ENCODE results near the gene MRPL22.
"Not testable (repeated sequence)": the region's sequence is repeated elsewhere in the genome, so short reads cannot be mapped to it uniquely, and the experiment has no call there.

The MRPL22 gene

GRCh38 chr5:154997746-154998145, 56.9 kb downstream of the MRPL22 start:
- Histone ChIP-seq H4K8ac (ENCODE audit: low read depth, low read length) (no peak overlapping the region), H2BK120ac (ENCODE audit: low read depth, low read length) (no peak overlapping the region), H3K18ac (ENCODE audit: low read length) (no peak overlapping the region), H3K14ac (ENCODE audit: low read length) (no peak overlapping the region), H2BK15ac (ENCODE audit: low read length) (no peak overlapping the region), H3K4me1 (ENCODE audit: control insufficient read depth in 2 of 2, insufficient read depth in 1 of 2, low read depth in 1 of 2, low read length in 2 of 2) (peaks cover 0 to 1% of the 10 kb centered on the region in 2 donors), H3K27me3 (ENCODE audit: control insufficient read depth in 3 of 3, insufficient read depth in 3 of 3, low read depth in 1 of 3, low read length in 3 of 3) (peaks cover 0 to 5% (median 0%) of the 10 kb centered on the region in 3 experiments), H3K4me2 (ENCODE audit: insufficient read depth, low read length, poor library complexity, severe bottlenecking) (no peak overlapping the region), H3K36me3 (replicated peaks in 1 of 2; ENCODE audit: control insufficient read depth in 2 of 2, insufficient read depth in 2 of 2, low read length in 2 of 2) (no peaks in the 10 kb centered on the region), H3K23ac (ENCODE audit: low read depth, low read length, poor library complexity) (no peak overlapping the region), H3K79me1 (ENCODE audit: low read depth, low read length) (no peaks in the 10 kb centered on the region), H2AK5ac (ENCODE audit: low read depth, low read length) (no peak overlapping the region), H4K91ac (ENCODE audit: low read depth, low read length, poor library complexity) (no peak overlapping the region), H2BK5ac (ENCODE audit: low read length) (no peak overlapping the region), H3K4me3 (ENCODE audit: low read length in 2 of 2) (no peak overlapping the region), H2BK12ac (ENCODE audit: low read length) (no peak overlapping the region), H3K4ac (ENCODE audit: low read length) (no peak overlapping the region), H2AFZ (ENCODE audit: low read length) (no peak overlapping the region), H3K9ac (ENCODE audit: low read depth, low read length, poor library complexity) (no peak overlapping the region), H3K9me3 (replicated peaks in 1 of 2; ENCODE audit: control insufficient read depth in 2 of 2, insufficient read depth in 1 of 2, low read depth in 1 of 2, low read length in 2 of 2) (no peaks in the 10 kb centered on the region), H3K27ac (replicated peaks; ENCODE audit: low read length) (no peak overlapping the region)
- DNase-seq (ENCODE audit: low spot score) = no peak
- WGBS, 2 donors (ENCODE audit: extremely low coverage in 2 of 2, insufficient read length in 2 of 2, insufficient replicate concordance in 1 of 2) = no CpG with 5 or more reads among the region's 5 CpGs

- H3K79me1 ChIP-seq (ENCODE audit: low read depth, low read length) = no peaks in the 10 kb centered on the region
- no peaks in the 10 kb centered on the region for H3K27me3 ChIP-seq (ENCODE audit: control insufficient read depth in 3 of 3, insufficient read depth in 3 of 3, low read depth in 1 of 3, low read length in 3 of 3)
- no peak overlapping the region for H3K4me2 ChIP-seq (ENCODE audit: insufficient read depth, low read length, poor library complexity, severe bottlenecking)
- no peaks in the 10 kb centered on the region for H3K9me3 ChIP-seq (replicated peaks in 1 of 2; ENCODE audit: control insufficient read depth in 2 of 2, insufficient read depth in 1 of 2, low read depth in 1 of 2, low read length in 2 of 2)
- H4K8ac ChIP-seq (ENCODE audit: low read depth, low read length) = no peak overlapping the region
- H2BK15ac ChIP-seq (ENCODE audit: low read length) = no peak overlapping the region
- peaks cover 0 to 1% of the 10 kb centered on the region in 2 donors for H3K4me1 ChIP-seq (ENCODE audit: control insufficient read depth in 2 of 2, insufficient read depth in 1 of 2, low read depth in 1 of 2, low read length in 2 of 2)
- H2AFZ ChIP-seq (ENCODE audit: low read length) = no peak overlapping the region
- H3K23ac ChIP-seq (ENCODE audit: low read depth, low read length, poor library complexity) = no peak overlapping the region
- no peak overlapping the region for H4K91ac ChIP-seq (ENCODE audit: low read depth, low read length, poor library complexity)
- H3K4me3 ChIP-seq (ENCODE audit: low read length in 2 of 2) = no peak overlapping the region
- WGBS, 2 donors (ENCODE audit: extremely low coverage in 2 of 2, insufficient read length in 2 of 2, insufficient replicate concordance in 1 of 2) = no CpG with 5 or more reads among the region's 5 CpGs
- H3K27ac ChIP-seq (replicated peaks; ENCODE audit: low read length) = no peak overlapping the region
- H2AK5ac ChIP-seq (ENCODE audit: low read depth, low read length) = no peak overlapping the region
- H3K18ac ChIP-seq (ENCODE audit: low read length) = no peak overlapping the region
- no peak overlapping the region for H3K9ac ChIP-seq (ENCODE audit: low read depth, low read length, poor library complexity)
- H2BK12ac ChIP-seq (ENCODE audit: low read length) = no peak overlapping the region
- H3K4ac ChIP-seq (ENCODE audit: low read length) = no peak overlapping the region
- H2BK5ac ChIP-seq (ENCODE audit: low read length) = no peak overlapping the region
- no peaks in the 10 kb centered on the region for H3K36me3 ChIP-seq (replicated peaks in 1 of 2; ENCODE audit: control insufficient read depth in 2 of 2, insufficient read depth in 2 of 2, low read length in 2 of 2)
- H3K14ac ChIP-seq (ENCODE audit: low read length) = no peak overlapping the region
- no peak for DNase-seq (ENCODE audit: low spot score)
- H2BK120ac ChIP-seq (ENCODE audit: low read depth, low read length) = no peak overlapping the region
Observed at GRCh38 chr5:154999865-155000264, 59.0 kb downstream of the MRPL22 start.

GRCh38 chr5:155001523-155001922, 60.6 kb downstream of the MRPL22 start:
- Histone ChIP-seq H4K8ac (ENCODE audit: low read depth, low read length) (no peak overlapping the region), H2AFZ (ENCODE audit: low read length) (no peak overlapping the region), H3K4me3 (ENCODE audit: low read length in 2 of 2) (no peak overlapping the region), H2BK15ac (ENCODE audit: low read length) (no peak overlapping the region), H3K9ac (ENCODE audit: low read depth, low read length, poor library complexity) (no peak overlapping the region), H3K79me1 (ENCODE audit: low read depth, low read length) (no peaks in the 10 kb centered on the region), H2BK5ac (ENCODE audit: low read length) (no peak overlapping the region), H4K91ac (ENCODE audit: low read depth, low read length, poor library complexity) (no peak overlapping the region), H3K4me1 (ENCODE audit: control insufficient read depth in 2 of 2, insufficient read depth in 1 of 2, low read depth in 1 of 2, low read length in 2 of 2) (no peaks in the 10 kb centered on the region), H3K18ac (ENCODE audit: low read length) (no peak overlapping the region), H3K14ac (ENCODE audit: low read length) (no peak overlapping the region), H3K23ac (ENCODE audit: low read depth, low read length, poor library complexity) (no peak overlapping the region), H2AK5ac (ENCODE audit: low read depth, low read length) (no peak overlapping the region), H3K4ac (ENCODE audit: low read length) (no peak overlapping the region), H2BK120ac (ENCODE audit: low read depth, low read length) (no peak overlapping the region), H3K9me3 (replicated peaks in 1 of 2; ENCODE audit: control insufficient read depth in 2 of 2, insufficient read depth in 1 of 2, low read depth in 1 of 2, low read length in 2 of 2) (no peaks in the 10 kb centered on the region), H3K27ac (replicated peaks; ENCODE audit: low read length) (no peak overlapping the region), H3K27me3 (ENCODE audit: control insufficient read depth in 3 of 3, insufficient read depth in 3 of 3, low read depth in 1 of 3, low read length in 3 of 3) (no peaks in the 10 kb centered on the region), H3K36me3 (replicated peaks in 1 of 2; ENCODE audit: control insufficient read depth in 2 of 2, insufficient read depth in 2 of 2, low read length in 2 of 2) (no peaks in the 10 kb centered on the region), H2BK12ac (ENCODE audit: low read length) (no peak overlapping the region), H3K4me2 (ENCODE audit: insufficient read depth, low read length, poor library complexity, severe bottlenecking) (no peak overlapping the region)
- WGBS, 2 donors (ENCODE audit: extremely low coverage in 2 of 2, insufficient read length in 2 of 2, insufficient replicate concordance in 1 of 2) = no CpG with 5 or more reads among the region's 4 CpGs
- DNase-seq (ENCODE audit: low spot score) = no peak

GRCh38 chr5:155002722-155003121, 61.8 kb downstream of the MRPL22 start:
- H2BK120ac ChIP-seq (ENCODE audit: low read depth, low read length); H4K8ac ChIP-seq (ENCODE audit: low read depth, low read length); H2BK5ac ChIP-seq (ENCODE audit: low read length); H2AFZ ChIP-seq (ENCODE audit: low read length); H2AK5ac ChIP-seq (ENCODE audit: low read depth, low read length); DNase-seq (ENCODE audit: low spot score); H4K91ac ChIP-seq (ENCODE audit: low read depth, low read length, poor library complexity); H3K4me3 ChIP-seq (ENCODE audit: low read length in 2 of 2); H3K27ac ChIP-seq (replicated peaks; ENCODE audit: low read length); H3K4me2 ChIP-seq (ENCODE audit: insufficient read depth, low read length, poor library complexity, severe bottlenecking); H3K36me3 ChIP-seq (replicated peaks in 1 of 2; ENCODE audit: control insufficient read depth in 2 of 2, insufficient read depth in 2 of 2, low read length in 2 of 2); H3K9ac ChIP-seq (ENCODE audit: low read depth, low read length, poor library complexity); H3K18ac ChIP-seq (ENCODE audit: low read length); H3K23ac ChIP-seq (ENCODE audit: low read depth, low read length, poor library complexity); H3K4me1 ChIP-seq (ENCODE audit: control insufficient read depth in 2 of 2, insufficient read depth in 1 of 2, low read depth in 1 of 2, low read length in 2 of 2); H3K9me3 ChIP-seq (replicated peaks in 1 of 2; ENCODE audit: control insufficient read depth in 2 of 2, insufficient read depth in 1 of 2, low read depth in 1 of 2, low read length in 2 of 2); H3K4ac ChIP-seq (ENCODE audit: low read length); H2BK12ac ChIP-seq (ENCODE audit: low read length); H3K27me3 ChIP-seq (ENCODE audit: control insufficient read depth in 3 of 3, insufficient read depth in 3 of 3, low read depth in 1 of 3, low read length in 3 of 3); H3K14ac ChIP-seq (ENCODE audit: low read length); H3K79me1 ChIP-seq (ENCODE audit: low read depth, low read length); H2BK15ac ChIP-seq (ENCODE audit: low read length): not testable (repeated sequence)
- WGBS, 2 donors (ENCODE audit: extremely low coverage in 2 of 2, insufficient read length in 2 of 2, insufficient replicate concordance in 1 of 2) = no CpG with 5 or more reads among the region's 4 CpGs
